GM21619 (cell line): ENCODE results near the gene CYP2J2.
A peak's percentile ranks its signal among the peaks of the same experiment; 100 is the strongest.
"Not testable (repeated sequence)": the region's sequence is repeated elsewhere in the genome, so short reads cannot be mapped to it uniquely, and the experiment has no call there.

Source experiments
- ATAC-seq: cut with Tn5 transposase; IDR thresholded peaks from one replicate; pipeline ENCODE4 v1.9.1; 2021; ENCODE audit not compliant: unreplicated experiment

CYP2J2 gene

GRCh38 chr1:59921258-59921899, 5.2 kb downstream of the CYP2J2 start:
- not testable (repeated sequence) for ATAC-seq

- ATAC-seq = no peak
Measured at GRCh38 chr1:59919746-59920145, 6.8 kb downstream of the CYP2J2 start.

GRCh38 chr1:59917785-59918180, 8.8 kb downstream of the CYP2J2 start:
- no peak for ATAC-seq

- no peak for ATAC-seq
Measured at GRCh38 chr1:59917026-59917784, 9.4 kb downstream of the CYP2J2 start.

- no peak for ATAC-seq
Measured at GRCh38 chr1:59915516-59915915, 11.1 kb downstream of the CYP2J2 start.

- not testable (repeated sequence) for ATAC-seq
Measured at GRCh38 chr1:59914791-59915286, 11.7 kb downstream of the CYP2J2 start.

GRCh38 chr1:59908682-59909081, 17.9 kb downstream of the CYP2J2 start:
- no peak for ATAC-seq

GRCh38 chr1:59908084-59908483, 18.5 kb downstream of the CYP2J2 start:
- ATAC-seq = no peak

- ATAC-seq = no peak
Measured at GRCh38 chr1:59906931-59907330, 19.6 kb downstream of the CYP2J2 start.

- ATAC-seq = peak; percentile 80
Measured at GRCh38 chr1:59903141-59903754, 23.3 kb downstream of the CYP2J2 start.

GRCh38 chr1:59901770-59902388, 24.7 kb downstream of the CYP2J2 start:
- ATAC-seq = no peak

GRCh38 chr1:59900640-59901039, 25.9 kb downstream of the CYP2J2 start:
- no peak for ATAC-seq

- ATAC-seq = no peak
Measured at GRCh38 chr1:59898927-59899326, 27.6 kb downstream of the CYP2J2 start.

- no peak for ATAC-seq
Measured at GRCh38 chr1:59897165-59897564, 29.4 kb downstream of the CYP2J2 start.

GRCh38 chr1:59892841-59893811, 33.4 kb downstream of the CYP2J2 start:
- no peak for ATAC-seq

GRCh38 chr1:59885160-59885832, 41.3 kb downstream of the CYP2J2 start:
- ATAC-seq = no peak

GRCh38 chr1:59880735-59881134, 45.8 kb downstream of the CYP2J2 start:
- no peak for ATAC-seq

- no peak for ATAC-seq
Measured at GRCh38 chr1:59879996-59880505, 46.5 kb downstream of the CYP2J2 start.

GRCh38 chr1:59879574-59879973, 47.0 kb downstream of the CYP2J2 start:
- peak; percentile 72 for ATAC-seq

- ATAC-seq = no peak
Measured at GRCh38 chr1:59878370-59878769, 48.2 kb downstream of the CYP2J2 start.
